Vagina (tissue), 2 donors: ENCODE data around the gene EPHA3. TPM values are rescaled to one million over a fixed set of nuclear protein-coding genes. Genes with fewer than 3 reads are reported as not detected.

ENCODE experiments used
- DNase-seq, 2 donors: peaks; one replicate each; pipeline ENCODE4 v3.0.0-alpha.2; 2017; ENCODE audit errors: extremely low spot score in 2 of 2
- H3K27ac ChIP-seq: fragments of 200-600 bp; sonication (generic); one replicate; pipeline ENCODE4 v1.5.1; 2019
- H3K27me3 ChIP-seq: fragments of 200-600 bp; sonication (generic); one replicate; pipeline ENCODE4 v1.5.1; 2019
- H3K36me3 ChIP-seq, 2 donors: fragments of 200-600 bp; sonication (generic); one replicate each; pipeline ENCODE4 v1.5.1; 2017 to 2019
- H3K4me1 ChIP-seq: fragments of 200-600 bp; sonication (generic); one replicate; pipeline ENCODE4 v1.5.1; 2019
- H3K4me3 ChIP-seq, 2 donors: fragments of 200-600 bp; sonication (generic); 1 replicate in 1 of 2; 2 replicates in 1 of 2; pipeline ENCODE4 v1.5.1; 2016 to 2019
- H3K9me3 ChIP-seq: fragments of 200-600 bp; sonication (generic); one replicate; pipeline ENCODE4 v1.5.1; 2019
- CTCF ChIP-seq, 3 experiments: fragments of 450-650 bp in 2 of 3; fragments of 200-600 bp in 1 of 3; sonication (generic) in 1 of 3; IDR thresholded peaks; one replicate each; pipeline ENCODE4 v1.5.1; 2017 to 2019; ENCODE audit warnings: antibody characterized with exemption in 3 of 3, mild to moderate bottlenecking in 2 of 3, moderate library complexity in 2 of 3
- POLR2A ChIP-seq, 2 donors: fragments of 450-650 bp; IDR thresholded peaks; one replicate each; pipeline ENCODE4 v1.6.1; 2017; ENCODE audit warnings: antibody characterized with exemption in 2 of 2, mild to moderate bottlenecking in 2 of 2, moderate library complexity in 2 of 2
- POLR2AphosphoS5 ChIP-seq, 2 donors: sonication (generic); formaldehyde crosslinking; IDR thresholded peaks; one replicate each; pipeline ENCODE4 v1.9.0; 2017; ENCODE audit warnings: antibody characterized with exemption in 2 of 2, mild to moderate bottlenecking in 2 of 2, low read depth in 1 of 2; ENCODE audit not compliant: insufficient read depth in 1 of 2
- intact Hi-C: fragments of 100-400 bp; cut with DNase I; formaldehyde crosslinking; loops from one replicate; pipeline ENCODE4 v1.15.1; 2023
- total RNA-seq: library from RNA; depleted of rRNA; stranded (reverse); fragments of >200 nt; gene quantifications from one replicate; pipeline ENCODE4 v1.2.3, GENCODE V29; 2016

EPHA3 gene
- total RNA-seq, 1 donor from 2014 or later: 24.1 TPM

- no peaks in the 10 kb centered on the region for H3K27me3 ChIP-seq
- no peak for DNase-seq
- intact Hi-C loops: no loop called here
- TF ChIP-seq POLR2AphosphoS5 (IDR thresholded peaks at IDR 0.05; ENCODE audit: insufficient read depth in 1 of 2, low read depth in 1 of 2) (no peak), POLR2A (IDR thresholded peaks at IDR 0.05) (no peak), CTCF (IDR thresholded peaks at IDR 0.05) (no peak)
- no peaks in the 10 kb centered on the region for H3K4me1 ChIP-seq
- H3K9me3 ChIP-seq: no peaks in the 10 kb centered on the region
- H3K36me3 ChIP-seq: no peaks in the 10 kb centered on the region
- H3K4me3 ChIP-seq: no peak overlapping the region
- no peak overlapping the region for H3K27ac ChIP-seq
These were observed 153.3 kb downstream of the EPHA3 start for GRCh38 chr3:89260721-89261120.

GRCh38 chr3:89261673-89262072, 154.3 kb downstream of the EPHA3 start:
- Histone ChIP-seq H3K9me3 (no peaks in the 10 kb centered on the region), H3K4me1 (no peaks in the 10 kb centered on the region), H3K27me3 (no peaks in the 10 kb centered on the region), H3K27ac (no peak overlapping the region), H3K36me3 (no peaks in the 10 kb centered on the region), H3K4me3 (no peak overlapping the region)
- intact Hi-C loops: no loop called here
- no peak for TF ChIP-seq CTCF (IDR thresholded peaks at IDR 0.05)
- TF ChIP-seq POLR2A (IDR thresholded peaks at IDR 0.05): no peak
- no peak for TF ChIP-seq POLR2AphosphoS5 (IDR thresholded peaks at IDR 0.05; ENCODE audit: insufficient read depth in 1 of 2, low read depth in 1 of 2)
- DNase-seq: no peak

- no peaks in the 10 kb centered on the region for H3K4me1 ChIP-seq
- H3K4me3 ChIP-seq: no peak overlapping the region
- H3K27ac ChIP-seq: no peak overlapping the region
- TF ChIP-seq CTCF (IDR thresholded peaks at IDR 0.05) (no peak), POLR2AphosphoS5 (IDR thresholded peaks at IDR 0.05; ENCODE audit: insufficient read depth in 1 of 2, low read depth in 1 of 2) (no peak)
- no peaks in the 10 kb centered on the region for H3K36me3 ChIP-seq
- intact Hi-C loops: no loop called here
- DNase-seq: no peak
- no peaks in the 10 kb centered on the region for H3K9me3 ChIP-seq
- no peaks in the 10 kb centered on the region for H3K27me3 ChIP-seq
These were observed 155.0 kb downstream of the EPHA3 start for GRCh38 chr3:89262309-89262929.

- H3K27me3 ChIP-seq: no peaks in the 10 kb centered on the region
- no peak for DNase-seq
- no peaks in the 10 kb centered on the region for H3K4me1 ChIP-seq
- no peak overlapping the region for H3K4me3 ChIP-seq
- intact Hi-C loops: no loop called here
- no peaks in the 10 kb centered on the region for H3K36me3 ChIP-seq
- H3K27ac ChIP-seq: no peak overlapping the region
- TF ChIP-seq POLR2A (IDR thresholded peaks at IDR 0.05) (no peak), CTCF (IDR thresholded peaks at IDR 0.05) (no peak), POLR2AphosphoS5 (IDR thresholded peaks at IDR 0.05; ENCODE audit: insufficient read depth in 1 of 2, low read depth in 1 of 2) (no peak)
- no peaks in the 10 kb centered on the region for H3K9me3 ChIP-seq
These were observed 156.7 kb downstream of the EPHA3 start for GRCh38 chr3:89264037-89264560.

- no peaks in the 10 kb centered on the region for H3K9me3 ChIP-seq
- H3K36me3 ChIP-seq: no peaks in the 10 kb centered on the region
- no peaks in the 10 kb centered on the region for H3K27me3 ChIP-seq
- H3K27ac ChIP-seq: no peak overlapping the region
- H3K4me1 ChIP-seq: no peaks in the 10 kb centered on the region
- H3K4me3 ChIP-seq: no peak overlapping the region
- intact Hi-C loops: no loop called here
- TF ChIP-seq CTCF (IDR thresholded peaks at IDR 0.05): no peak
- TF ChIP-seq POLR2A (IDR thresholded peaks at IDR 0.05): no peak
- no peak for DNase-seq
These were observed 158.7 kb downstream of the EPHA3 start for GRCh38 chr3:89266074-89266473.
